HG03139 (cell line): ENCODE results near the gene DAGLB.
"Not testable (repeated sequence)": the region's sequence is repeated elsewhere in the genome, so short reads cannot be mapped to it uniquely, and the experiment has no call there.

Experiments used
- ATAC-seq: cut with Tn5 transposase; IDR thresholded peaks from one replicate; pipeline ENCODE4 v1.9.1; 2021; ENCODE audit not compliant: unreplicated experiment

The DAGLB gene

DNA sequence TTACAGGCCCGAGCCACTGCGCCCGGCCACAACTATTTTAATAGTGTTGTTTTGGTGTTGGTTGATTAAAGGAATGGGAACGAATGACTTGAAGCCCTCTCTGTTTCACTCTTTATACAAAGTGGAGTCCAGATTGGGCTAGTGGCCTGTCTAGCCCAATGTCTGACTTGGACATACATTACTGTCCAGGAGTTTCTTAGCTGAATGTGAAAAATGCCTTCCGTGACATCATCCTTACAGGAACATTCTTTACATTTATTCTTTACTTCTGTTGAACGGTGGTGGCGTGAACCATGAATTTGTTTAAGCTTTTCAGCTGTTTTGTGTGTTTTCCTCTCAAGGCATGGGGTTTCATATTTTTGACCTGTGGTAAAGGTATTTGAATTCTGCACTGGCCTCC lies 67.9 kb downstream of the DAGLB start:
- no peak for ATAC-seq

DNA sequence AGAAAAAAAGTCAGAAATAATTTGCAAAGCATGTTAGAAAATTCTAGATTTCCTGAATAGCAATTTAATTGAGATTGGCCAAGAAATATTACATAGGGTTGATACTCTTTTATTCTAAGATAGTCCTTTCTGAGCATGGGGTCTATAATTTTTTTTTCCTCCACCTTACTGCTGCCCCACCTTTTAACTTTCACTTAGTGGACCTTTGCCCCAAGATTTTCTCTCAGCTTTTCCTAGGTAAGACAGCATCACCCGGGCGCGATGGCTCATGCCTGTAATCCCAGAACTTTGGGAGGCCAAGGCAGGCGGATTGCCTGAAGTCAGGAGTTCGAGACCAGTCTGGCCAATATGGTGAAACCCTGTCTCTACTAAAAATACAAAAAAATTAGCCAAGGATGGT lies 69.2 kb downstream of the DAGLB start:
- not testable (repeated sequence) for ATAC-seq

DNA sequence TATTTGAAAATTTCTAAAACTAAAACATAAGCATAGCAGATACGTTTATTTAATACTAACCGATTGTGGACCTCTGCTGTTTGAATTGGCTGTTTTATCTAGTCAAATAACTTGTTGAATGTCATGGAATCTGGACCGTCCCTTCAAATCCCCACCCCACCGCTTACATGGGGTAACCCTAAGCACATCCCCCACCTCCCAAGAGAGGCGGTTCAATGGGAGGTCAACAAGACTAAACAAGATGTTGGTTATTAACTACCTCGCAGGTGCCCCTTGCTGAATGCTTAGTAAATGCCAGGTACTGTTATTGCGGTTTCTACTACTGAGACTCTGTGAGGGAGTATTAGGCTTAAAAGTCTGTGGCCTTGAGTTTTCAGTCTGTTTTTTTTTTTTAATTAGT lies 70.9 kb downstream of the DAGLB start:
- ATAC-seq = no peak

DNA sequence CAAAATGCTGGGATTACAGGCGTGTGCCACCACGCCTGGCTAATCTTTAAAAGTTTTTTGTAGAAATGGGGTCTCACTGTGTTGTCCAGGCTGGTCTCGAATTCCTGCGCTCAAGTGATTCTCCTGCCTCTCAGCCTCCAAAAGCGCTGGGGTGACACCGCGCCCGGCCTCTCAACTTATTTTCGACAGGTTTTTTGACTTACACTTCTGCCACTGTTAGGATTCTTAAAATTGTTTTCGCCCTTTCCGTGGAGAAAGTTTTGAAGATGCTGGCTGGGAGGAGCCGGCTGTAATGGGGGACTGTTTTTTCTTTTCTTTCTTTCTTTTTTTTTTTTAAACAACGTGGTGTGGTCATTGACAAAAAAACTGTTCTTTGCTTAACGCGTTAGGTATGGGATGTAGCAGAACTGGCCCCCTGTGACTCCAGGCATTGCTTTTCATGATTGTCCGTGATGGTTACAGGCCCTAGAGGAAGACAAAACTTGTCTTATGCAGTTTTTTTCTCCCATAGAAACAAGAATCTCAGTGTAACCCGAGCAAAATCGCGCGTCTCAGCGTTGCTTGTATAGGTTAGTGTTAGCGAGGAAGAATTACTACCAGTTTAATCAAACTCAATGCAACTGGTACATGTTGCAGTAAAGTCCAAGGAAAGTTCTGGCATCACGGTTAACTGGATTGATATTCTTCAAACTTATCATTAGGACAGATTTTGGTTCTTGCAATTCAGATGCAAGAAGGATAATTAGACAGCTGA lies 72.2 kb downstream of the DAGLB start:
- no peak for ATAC-seq

DNA sequence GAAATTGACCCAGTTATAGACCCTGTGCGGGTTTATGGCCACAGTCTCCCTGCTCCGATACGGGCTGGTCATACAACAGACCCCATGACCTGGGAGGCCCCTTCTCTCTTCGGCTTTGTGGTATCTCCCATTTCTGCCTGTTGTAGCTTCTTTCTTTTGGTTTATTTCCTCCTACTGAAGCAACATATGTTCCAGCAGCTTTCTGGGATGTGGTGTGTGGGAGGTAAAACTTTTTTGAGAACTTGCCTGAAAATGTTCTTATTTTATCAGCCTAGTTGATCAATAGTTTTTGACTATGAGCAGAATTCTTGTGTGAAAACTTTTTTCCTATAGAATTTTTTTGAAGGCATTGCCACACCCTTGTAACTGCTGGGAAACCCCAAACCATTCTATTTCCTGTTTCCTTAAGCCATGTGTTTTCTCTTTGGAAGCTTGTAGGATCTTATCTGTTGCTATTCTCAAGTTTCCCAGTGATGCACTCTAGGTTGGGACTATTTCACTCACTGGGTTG lies 80.0 kb downstream of the DAGLB start:
- no peak for ATAC-seq

DNA sequence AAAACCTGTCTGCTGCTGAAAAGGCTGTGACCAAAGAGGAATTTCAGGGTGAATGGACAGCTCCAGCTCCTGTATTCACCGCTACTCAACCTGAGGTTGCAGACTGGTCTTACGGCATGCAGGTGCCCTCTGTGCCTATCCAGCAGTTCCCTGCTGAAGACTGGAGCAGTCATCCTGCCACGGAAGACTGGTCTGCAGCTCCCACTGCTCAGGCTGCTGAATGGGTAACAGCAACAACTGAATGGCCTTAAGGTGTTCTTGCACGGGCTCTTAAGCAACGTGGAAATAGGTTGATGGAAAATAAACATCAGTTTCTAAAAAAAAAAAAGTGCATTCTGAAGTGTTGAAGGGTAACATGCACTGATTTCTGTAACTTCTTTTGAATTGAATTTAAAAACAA lies 82.3 kb downstream of the DAGLB start:
- ATAC-seq = no peak

DNA sequence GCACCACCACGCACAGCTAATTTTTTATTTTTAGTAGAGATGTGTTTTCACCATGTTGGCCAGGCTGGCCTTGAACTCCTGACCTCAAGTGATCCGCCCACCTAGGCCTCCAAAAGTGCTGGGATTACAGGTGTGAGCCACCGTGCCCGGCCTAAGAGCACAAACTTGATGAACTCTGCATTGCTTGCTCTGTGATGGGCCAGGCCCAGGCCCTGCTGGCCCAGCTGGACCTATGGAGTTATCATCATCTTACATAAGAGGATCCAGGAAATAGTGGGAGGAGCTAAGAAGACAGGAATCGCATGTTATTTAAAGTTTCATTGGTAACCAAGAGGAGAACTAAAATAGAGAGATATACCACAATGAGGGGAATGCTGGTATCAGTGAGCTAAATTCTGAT lies 86.9 kb downstream of the DAGLB start:
- ATAC-seq = no peak

DNA sequence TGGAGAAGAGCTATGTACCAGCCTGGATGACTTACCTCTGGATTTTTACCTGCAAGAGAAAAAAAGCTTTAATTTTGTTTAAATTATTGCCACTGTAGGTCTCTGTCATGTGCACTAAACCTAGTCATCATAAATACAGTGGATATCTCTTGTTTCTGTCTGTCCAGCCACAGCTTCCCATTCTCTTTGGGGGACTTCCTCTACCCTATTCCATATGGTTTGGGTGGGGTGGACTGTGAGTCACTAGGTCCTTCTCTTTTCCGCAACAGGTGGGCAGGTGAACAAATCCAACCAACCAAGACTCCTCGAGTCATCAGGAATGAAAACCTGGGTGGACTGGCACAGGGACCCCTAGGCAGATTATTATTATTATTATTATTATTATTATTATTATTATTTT lies 88.0 kb downstream of the DAGLB start:
- ATAC-seq = no peak
